Left renal pelvis (tissue), 4 donors: ENCODE results near the gene ARHGAP36. TPM values are rescaled to one million over a fixed set of nuclear protein-coding genes. Genes with fewer than 3 reads are reported as not detected.

Source experiments
- DNase-seq, 4 donors: peaks; one replicate each; pipeline ENCODE4 v3.0.0-alpha.2; 2013; ENCODE audit warnings: low read depth in 4 of 4, low spot score in 3 of 4
- polyA plus RNA-seq, 4 donors: library from polyadenylated mRNA; unstranded; fragments of 120-200 nt; gene quantifications; one replicate each; pipeline ENCODE4 v1.2.1, GENCODE V29; 2013; ENCODE audit not compliant: insufficient read length in 4 of 4

The ARHGAP36 gene
- polyA plus RNA-seq, 4 donors = 0.06 to 0.11 TPM; not detected in 2

DNA sequence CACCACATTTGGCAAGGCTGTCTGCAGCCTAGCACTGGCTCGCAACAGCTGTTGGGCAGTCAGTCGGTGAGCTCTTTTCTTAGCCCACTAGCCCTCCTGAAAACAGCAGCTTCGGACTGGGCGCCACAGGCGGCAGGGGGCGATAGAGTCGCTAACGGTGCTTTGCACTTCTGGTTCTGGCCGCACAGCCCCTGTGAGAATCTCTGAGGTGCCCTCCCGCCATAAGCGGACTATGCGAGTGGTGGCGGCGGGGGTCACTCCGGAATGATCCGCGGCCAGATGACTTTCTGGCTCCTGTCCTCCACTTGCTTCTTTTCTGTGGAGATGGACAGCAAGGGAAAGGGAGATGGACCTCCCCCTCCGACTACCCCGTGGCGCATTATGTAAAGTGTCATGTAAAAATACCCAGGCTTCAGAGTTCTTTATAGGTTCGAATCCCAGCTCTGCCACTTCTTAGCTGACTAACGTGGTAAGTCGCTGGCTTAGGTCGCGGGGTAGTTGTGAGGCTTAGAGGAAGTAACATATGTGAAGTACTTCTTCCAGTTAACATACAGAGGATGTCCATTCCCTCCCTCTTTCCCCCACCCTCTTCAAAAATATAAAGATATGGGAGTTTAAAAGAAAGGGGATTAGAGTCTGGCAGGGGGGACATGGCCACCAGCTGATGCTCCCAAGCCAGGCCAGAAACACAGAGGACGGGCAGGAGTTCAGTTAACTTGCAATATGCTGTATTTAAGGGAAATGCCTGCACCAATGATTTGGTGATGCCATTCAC is 11.0 kb downstream of the ARHGAP36 start:
- no peak for DNase-seq

DNA sequence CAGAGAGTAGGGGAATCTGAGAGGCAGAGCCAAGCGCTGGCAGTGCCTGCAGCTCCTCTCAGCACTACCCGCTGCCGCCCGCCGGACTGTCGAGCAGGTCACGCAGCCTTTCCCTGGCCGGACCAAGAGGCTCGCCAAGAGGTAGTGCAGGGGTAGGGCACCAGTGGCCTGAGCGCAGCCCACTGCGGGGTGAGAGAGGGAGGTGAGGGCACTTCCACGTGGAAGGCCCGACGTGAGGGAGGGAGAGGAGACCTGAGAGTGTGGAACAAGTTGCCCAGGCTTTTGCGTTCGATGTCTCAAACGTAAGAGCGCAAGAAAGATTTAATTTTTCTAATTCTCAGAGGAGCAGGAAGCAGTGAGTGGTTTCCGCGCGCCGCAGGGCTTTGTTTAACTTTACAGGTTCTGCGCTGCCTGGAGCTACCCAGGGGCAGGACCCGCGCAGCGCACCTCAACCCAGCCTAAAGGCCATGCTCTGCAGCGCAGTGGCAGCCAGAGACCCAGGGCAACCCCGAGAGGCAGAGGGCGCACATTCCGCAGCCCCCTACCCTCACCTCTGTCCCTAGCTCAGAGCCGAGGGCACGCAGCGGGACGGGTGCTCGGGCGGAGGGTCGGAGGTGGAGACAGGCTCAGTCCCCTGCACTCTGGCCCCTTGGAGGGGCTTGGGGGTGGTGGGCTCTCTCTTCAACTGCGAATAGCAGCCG is 14.9 kb downstream of the ARHGAP36 start:
- no peak for DNase-seq

DNA sequence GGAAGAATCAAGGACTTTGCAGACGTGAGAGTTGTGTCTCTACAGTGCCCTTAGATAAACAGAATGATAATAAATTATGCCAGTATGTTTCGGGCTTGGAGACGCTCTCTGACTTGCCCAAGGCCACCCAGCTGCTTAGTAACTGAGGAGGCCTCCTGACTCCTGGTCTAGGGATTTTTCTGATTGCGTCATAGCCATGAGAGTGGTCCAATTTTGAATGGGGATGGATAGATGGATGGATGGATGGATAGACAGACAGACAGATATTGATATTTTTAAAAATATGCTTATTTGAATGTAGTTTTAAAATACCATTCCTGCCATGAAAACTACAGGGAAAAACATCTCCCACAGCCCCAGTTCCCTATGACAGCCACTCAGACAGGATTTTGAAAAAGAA is 15.5 kb downstream of the ARHGAP36 start:
- no peak for DNase-seq

DNA sequence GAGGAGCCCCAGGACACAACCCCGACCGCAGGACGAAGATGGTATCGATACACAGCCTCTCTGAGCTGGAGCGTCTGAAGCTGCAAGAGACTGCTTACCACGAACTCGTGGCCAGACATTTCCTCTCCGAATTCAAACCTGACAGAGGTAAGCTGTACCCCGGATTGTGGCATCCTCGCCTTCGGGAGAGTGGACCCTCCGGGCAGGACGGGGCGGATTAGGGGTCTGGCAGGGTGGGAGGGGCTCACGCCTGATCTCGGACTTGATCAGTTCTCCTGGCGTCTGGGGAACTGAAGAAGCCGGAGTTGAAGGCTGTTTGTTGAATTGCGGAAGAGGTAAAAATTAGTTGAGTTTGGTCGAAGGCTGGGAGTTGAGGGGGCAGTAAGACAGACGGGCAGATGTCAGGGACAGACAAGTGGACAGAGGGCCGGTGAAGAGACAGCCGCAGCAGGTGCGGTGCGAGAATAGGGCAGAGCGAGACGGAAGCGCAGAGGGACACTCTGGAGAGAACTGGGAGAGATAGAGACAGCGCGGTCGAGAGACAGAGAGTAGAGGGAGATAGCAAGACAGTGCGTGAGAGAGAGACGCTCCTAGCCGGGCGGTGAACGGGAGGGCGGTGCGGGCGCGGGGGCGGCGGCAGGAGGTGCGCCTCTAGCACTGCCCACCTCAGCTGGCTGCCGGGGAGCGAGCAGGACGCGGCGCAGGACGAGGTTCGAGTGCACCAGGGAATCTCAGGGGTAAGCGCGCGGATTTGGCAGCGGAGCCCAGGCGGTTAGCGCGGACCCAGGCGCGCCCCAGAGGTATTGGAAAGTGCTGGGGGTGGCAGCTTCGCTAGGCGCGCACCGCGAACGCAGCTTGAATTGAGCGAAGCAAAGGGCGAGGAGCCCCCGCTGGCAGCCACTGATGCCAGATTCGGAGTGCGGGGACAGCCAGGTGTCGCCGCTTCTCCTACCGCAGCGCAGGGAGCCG is 23.9 kb downstream of the ARHGAP36 start:
- no peak for DNase-seq

DNA sequence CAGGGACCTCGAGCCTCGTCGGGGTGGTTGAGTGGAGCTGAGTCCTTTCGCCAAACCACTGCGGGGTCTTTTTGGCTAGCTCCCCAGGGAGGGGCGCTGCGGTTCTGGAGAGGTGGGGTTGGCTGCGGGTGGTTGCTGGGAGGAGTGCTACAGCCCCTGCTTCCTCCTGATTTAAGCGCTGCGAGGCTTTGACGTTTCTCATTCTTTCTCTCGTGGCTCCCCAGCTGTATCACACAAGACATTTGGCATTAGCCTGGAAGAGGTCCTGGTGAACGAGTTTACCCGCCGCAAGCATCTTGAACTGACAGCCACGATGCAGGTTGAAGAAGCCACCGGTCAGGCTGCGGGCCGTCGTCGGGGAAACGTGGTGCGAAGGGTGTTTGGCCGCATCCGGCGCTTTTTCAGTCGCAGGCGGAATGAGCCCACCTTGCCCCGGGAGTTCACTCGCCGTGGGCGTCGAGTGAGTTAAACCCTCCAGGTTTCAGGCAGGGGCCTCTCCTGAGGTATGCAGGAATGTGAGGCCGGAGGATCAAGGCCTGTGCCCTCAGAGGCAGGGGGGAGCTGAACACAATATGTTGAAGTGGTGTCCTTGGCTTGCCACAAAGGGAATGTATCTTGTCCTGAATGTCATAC is 25.5 kb downstream of the ARHGAP36 start:
- DNase-seq = no peak

DNA sequence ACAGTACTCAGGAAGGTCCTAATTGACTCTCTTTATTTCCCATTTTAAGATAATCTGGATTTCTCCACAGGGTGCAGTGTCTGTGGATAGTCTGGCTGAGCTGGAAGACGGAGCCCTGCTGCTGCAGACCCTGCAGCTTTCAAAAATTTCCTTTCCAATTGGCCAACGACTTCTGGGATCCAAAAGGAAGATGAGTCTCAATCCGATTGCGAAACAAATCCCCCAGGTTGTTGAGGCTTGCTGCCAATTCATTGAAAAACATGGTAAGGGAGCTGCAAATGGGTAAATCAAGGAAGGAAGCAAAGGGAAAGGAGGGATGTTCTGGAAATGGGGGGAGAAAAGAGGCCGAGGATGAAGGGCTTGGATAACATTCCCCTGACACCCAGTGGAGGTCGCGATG is 26.0 kb downstream of the ARHGAP36 start:
- DNase-seq = no peak

DNA sequence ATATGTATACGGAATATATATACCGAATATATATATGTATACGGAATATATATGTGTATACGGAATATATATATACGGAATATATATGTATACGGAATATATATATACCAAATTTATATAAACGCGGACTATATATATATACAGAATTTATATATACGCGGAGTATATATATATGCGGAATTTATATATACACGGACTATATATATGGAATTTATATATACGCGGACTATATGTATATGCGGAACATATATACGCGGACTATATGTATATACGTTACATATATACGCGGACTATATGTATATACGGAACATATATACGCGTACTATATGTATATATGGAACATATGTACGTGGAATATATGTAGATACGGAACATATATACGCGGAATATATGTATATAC is 78.6 kb downstream of the ARHGAP36 start:
- no peak for DNase-seq

DNA sequence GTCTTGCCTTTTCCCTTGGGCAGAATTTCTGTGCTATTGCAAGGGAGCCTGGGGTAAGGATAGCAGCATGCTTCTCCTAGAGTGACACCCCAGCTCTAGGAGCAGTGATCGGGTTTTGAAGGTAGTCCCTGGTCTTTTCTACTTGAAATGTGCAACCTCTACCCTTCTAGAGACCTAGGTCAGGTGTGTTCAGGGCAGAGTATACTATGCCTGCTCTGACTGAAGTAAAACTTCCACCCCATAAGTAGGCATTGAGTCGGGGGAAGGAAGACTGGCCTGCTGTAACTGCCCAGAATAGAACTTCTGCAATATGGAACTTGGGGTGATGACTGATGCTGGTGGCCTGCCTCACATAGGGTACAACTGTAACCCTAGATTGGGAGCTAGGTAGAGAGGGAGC is 80.9 kb downstream of the ARHGAP36 start:
- no peak for DNase-seq

Other genes starting within 250 kb of the ARHGAP36 start
- gene ENOX2, start 155.1 kb upstream of the ARHGAP36 start, polyA plus RNA-seq = 10 to 100 TPM in 3 of 4 donors, 1 to 10 TPM in 1; 6.7 to 21.2 (median 16.7) TPM
- 10 to 100 TPM in 3 of 4 donors, 1 to 10 TPM in 1; 4.2 to 23.1 (median 15.6) TPM for gene IGSF1, start 231.0 kb downstream of the ARHGAP36 start, polyA plus RNA-seq